ENCODE results near the gene ELF5.

- TF ChIP-seq CTCF (conservative IDR thresholded peaks at IDR 0.05 in 1 of 2, IDR thresholded peaks at IDR 0.05 in 1 of 2; ENCODE audit: low read depth in 1 of 2, low read length in 2 of 2) (no peak), EZH2 (IDR thresholded peaks at IDR 0.05; ENCODE audit: low read length, missing control alignments) (no peak)
Observed at GRCh38 chr11:34481307-34481706, 32.3 kb downstream of the ELF5 start.
